Fibroblast of the aortic adventitia (primary cell): ENCODE results near the gene KRT80. TPM values are rescaled to one million over a fixed set of nuclear protein-coding genes. Genes with fewer than 3 reads are reported as not detected.

Source experiments
- DNase-seq: peaks from one replicate; pipeline ENCODE4 v3.0.0-alpha.2; 2010; ENCODE audit warnings: low read depth
- H3K4me3 ChIP-seq: 2 replicates; pipeline ENCODE4 v1.5.1; 2011; ENCODE audit warnings: low read depth, mild to moderate bottlenecking, control low read depth, low read length, moderate library complexity
- CTCF ChIP-seq: IDR thresholded peaks from 2 replicates; pipeline ENCODE4 v1.5.1; 2011; ENCODE audit warnings: mild to moderate bottlenecking, low read length, control low read depth, inconsistent platforms; ENCODE audit not compliant: insufficient read depth
- total RNA-seq: library from RNA; depleted of rRNA; stranded (reverse); fragments of >200 nt; gene quantifications from 2 replicates; pipeline ENCODE4 v1.2.3, GENCODE V29; 2012; ENCODE audit warnings: low replicate concordance

The KRT80 gene
- total RNA-seq, 1 donor: 0.36 TPM

GRCh38 chr12:52155048-52155868 lies 36.6 kb downstream of the KRT80 start:
- DNase-seq: peak; percentile 59
- no peak overlapping the region for H3K4me3 ChIP-seq
- TF ChIP-seq CTCF: no peak

DNA sequence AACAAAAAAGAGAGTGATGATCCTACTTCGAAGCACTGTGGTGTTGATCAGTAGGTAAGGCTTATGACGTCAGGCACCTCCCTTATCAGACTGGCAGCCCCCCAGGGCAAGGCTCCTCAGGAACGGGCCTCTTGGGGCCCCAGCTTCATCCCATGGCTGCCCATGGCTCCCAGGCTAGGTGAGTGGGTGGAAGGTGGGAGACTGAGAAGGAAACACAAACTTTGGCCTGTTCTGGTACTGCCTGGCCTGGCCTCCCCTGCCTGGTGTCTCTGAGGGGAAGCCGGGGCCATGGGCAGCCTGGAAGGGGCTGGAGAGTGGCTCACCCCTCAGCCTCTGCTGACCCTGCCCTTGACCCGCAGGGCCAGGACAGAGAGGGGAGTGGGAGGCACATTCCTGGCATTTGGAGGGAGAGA lies 38.9 kb downstream of the KRT80 start:
- no peak for DNase-seq
- no peak overlapping the region for H3K4me3 ChIP-seq
- TF ChIP-seq CTCF: no peak

DNA sequence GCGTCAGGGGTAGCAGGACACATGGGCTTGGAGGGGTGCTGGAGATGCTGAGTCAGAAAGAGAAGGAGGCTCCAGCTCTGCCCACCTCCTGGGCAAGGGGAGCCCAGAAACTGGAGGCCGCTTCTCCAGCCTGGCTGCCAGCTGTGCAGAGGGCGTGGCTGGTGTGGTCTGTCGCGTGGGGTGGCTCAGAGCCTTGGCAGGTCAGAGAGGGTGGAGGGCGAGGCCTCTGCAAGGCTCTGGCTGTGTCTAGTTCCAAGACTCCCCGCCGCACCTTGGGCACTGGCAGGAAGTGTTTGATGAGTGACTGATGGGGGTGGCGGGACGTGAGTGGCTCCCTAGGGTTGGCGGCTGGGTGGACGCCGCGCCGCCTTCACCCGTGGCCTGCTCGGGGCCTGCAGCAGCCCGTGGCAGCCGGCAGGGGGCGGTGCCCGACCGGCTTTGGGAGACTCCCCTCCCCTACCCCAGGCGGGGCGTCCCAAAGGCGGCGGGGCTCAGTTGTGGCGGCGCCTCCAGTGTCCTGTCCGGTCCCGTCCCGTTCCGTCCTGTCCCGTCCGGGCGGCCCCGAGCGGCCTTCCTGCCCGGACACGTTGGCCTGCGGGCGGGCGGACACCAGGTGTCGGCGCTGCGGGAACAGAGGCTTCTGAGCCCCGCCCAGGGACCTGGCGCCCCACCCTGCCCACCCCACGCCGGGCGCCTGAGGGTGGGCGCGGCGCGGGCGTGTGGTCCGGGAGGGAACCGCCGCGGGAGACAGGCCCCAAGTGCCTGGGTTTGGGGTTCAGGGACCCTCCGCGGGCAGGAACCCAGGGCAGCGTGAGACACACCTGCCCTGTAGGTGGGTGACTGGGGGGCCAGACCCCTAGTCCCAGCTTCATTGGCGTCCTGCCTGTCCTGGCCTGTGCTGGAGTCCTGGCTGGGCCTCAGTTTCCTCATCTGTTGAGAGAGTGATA lies 39.7 kb downstream of the KRT80 start:
- peak overlapping the region; percentile 41 for H3K4me3 ChIP-seq
- DNase-seq: peak; percentile 58
- peak; percentile 76 for TF ChIP-seq CTCF

- no peak for TF ChIP-seq CTCF
- no peak for DNase-seq
- H3K4me3 ChIP-seq: no peak overlapping the region
Measured at GRCh38 chr12:52151153-52151836, 40.5 kb downstream of the KRT80 start.

- DNase-seq: no peak
- no peak overlapping the region for H3K4me3 ChIP-seq
- no peak for TF ChIP-seq CTCF
Measured at GRCh38 chr12:52149651-52150241, 42.1 kb downstream of the KRT80 start.

GRCh38 chr12:52149182-52149641 lies 42.6 kb downstream of the KRT80 start:
- no peak for TF ChIP-seq CTCF
- DNase-seq: no peak
- H3K4me3 ChIP-seq: no peak overlapping the region
